ENCODE results near the gene MAD2L1. TPM values are rescaled to one million over a fixed set of nuclear protein-coding genes. Genes with fewer than 3 reads are reported as not detected.

Gene MAD2L1
- total and polyA plus RNA-seq, 8 donors, result 0.45 to 10.1 (median 2.4) TPM; not detected in 1

GRCh38 chr4:120026853-120027252, 39.8 kb downstream of the MAD2L1 start:
- Histone ChIP-seq H3K36me3 (no peaks in the 10 kb centered on the region), H3K4me3 (no peak overlapping the region), H3K9me3 (no peaks in the 10 kb centered on the region), H3K27me3 (peaks cover 0 to 11% (median 0%) of the 10 kb centered on the region in 3 donors), H3K4me1 (no peaks in the 10 kb centered on the region), H3K27ac (no peak overlapping the region)
- 68 to 96% (median 92%) methylated on average over 2 of the region's 2 CpGs for WGBS, 5 donors
- intact Hi-C loops (cut with DNase I; ENCODE audit: low total_unique reads), result no loop called here
- TF ChIP-seq, protein P1, sequence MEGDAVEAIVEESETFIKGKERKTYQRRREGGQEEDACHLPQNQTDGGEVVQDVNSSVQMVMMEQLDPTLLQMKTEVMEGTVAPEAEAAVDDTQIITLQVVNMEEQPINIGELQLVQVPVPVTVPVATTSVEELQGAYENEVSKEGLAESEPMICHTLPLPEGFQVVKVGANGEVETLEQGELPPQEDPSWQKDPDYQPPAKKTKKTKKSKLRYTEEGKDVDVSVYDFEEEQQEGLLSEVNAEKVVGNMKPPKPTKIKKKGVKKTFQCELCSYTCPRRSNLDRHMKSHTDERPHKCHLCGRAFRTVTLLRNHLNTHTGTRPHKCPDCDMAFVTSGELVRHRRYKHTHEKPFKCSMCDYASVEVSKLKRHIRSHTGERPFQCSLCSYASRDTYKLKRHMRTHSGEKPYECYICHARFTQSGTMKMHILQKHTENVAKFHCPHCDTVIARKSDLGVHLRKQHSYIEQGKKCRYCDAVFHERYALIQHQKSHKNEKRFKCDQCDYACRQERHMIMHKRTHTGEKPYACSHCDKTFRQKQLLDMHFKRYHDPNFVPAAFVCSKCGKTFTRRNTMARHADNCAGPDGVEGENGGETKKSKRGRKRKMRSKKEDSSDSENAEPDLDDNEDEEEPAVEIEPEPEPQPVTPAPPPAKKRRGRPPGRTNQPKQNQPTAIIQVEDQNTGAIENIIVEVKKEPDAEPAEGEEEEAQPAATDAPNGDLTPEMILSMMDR (IDR thresholded peaks at IDR 0.05), result no peak
- TF ChIP-seq POLR2A (IDR thresholded peaks at IDR 0.05) (no peak), EP300 (IDR thresholded peaks at IDR 0.05) (no peak), POLR2AphosphoS5 (IDR thresholded peaks at IDR 0.05) (no peak)
- no peak for DNase-seq

DNA sequence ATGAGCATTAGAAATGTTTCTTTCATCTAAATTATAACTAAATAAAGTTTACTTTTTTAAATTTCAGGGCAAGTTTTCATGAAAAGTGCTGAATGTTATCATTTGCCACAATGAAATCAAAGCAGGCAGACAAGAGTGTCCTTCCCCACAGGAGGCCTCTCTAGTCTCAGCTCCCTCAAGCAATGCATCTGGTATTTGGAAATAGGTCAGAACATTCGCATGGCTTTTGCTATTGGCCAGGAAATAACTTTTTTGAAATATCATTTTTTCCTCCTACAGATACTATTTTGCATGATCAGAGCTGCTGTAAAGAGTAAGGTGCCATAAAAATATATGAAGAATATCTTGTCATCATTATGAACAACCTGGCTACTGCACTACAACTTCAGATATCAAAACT, 41.1 kb downstream of the MAD2L1 start:
- no peak for DNase-seq
- Histone ChIP-seq H3K4me1 (no peaks in the 10 kb centered on the region), H3K9me3 (no peaks in the 10 kb centered on the region), H3K27me3 (peaks cover 0 to 7% (median 0%) of the 10 kb centered on the region in 3 donors), H3K36me3 (no peaks in the 10 kb centered on the region), H3K27ac (no peak overlapping the region), H3K4me3 (no peak overlapping the region)
- intact Hi-C loops (cut with DNase I; ENCODE audit: low total_unique reads), result no loop called here
- TF ChIP-seq POLR2AphosphoS5 (IDR thresholded peaks at IDR 0.05), result no peak
- TF ChIP-seq, protein P1 (IDR thresholded peaks at IDR 0.05), result no peak
- TF ChIP-seq POLR2A (IDR thresholded peaks at IDR 0.05), result no peak
- no peak for TF ChIP-seq EP300 (IDR thresholded peaks at IDR 0.05)
- WGBS, 5 donors, result 73 to 84% (median 79%) methylated on average over 1 of the region's 1 CpG

DNA sequence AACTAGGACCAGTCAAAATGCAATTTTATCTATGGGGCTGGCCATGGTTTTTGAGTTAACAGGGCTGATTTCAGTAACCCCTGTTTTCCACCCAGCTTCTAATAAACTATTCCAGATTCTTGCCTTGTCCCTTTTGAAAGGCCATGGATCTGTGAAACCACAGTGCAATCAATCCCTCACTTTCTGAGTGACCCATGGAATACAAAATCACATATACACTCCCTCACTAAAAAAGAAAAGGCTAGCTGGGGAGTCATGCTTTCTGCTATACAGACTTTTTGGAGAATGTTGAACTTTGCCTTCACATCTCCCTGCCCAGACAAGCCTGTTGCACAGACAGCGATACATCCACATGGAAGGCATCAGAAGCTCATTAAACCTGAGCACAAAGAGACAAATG, 47.9 kb downstream of the MAD2L1 start:
- no peak for DNase-seq
- Histone ChIP-seq H3K4me1 (no peaks in the 10 kb centered on the region), H3K4me3 (no peak overlapping the region), H3K9me3 (no peaks in the 10 kb centered on the region), H3K27me3 (peaks cover 0 to 4% (median 0%) of the 10 kb centered on the region in 3 donors), H3K27ac (no peak overlapping the region), H3K36me3 (no peaks in the 10 kb centered on the region)
- intact Hi-C loops (cut with DNase I; ENCODE audit: low total_unique reads), result no loop called here
- 95 to 100% (median 96%) methylated on average over 1 of the region's 1 CpG for WGBS, 5 donors
- TF ChIP-seq, protein P1 (IDR thresholded peaks at IDR 0.05), result no peak
- no peak for TF ChIP-seq EP300 (IDR thresholded peaks at IDR 0.05)
- no peak for TF ChIP-seq POLR2AphosphoS5 (IDR thresholded peaks at IDR 0.05)
- TF ChIP-seq POLR2A (IDR thresholded peaks at IDR 0.05), result no peak

DNA sequence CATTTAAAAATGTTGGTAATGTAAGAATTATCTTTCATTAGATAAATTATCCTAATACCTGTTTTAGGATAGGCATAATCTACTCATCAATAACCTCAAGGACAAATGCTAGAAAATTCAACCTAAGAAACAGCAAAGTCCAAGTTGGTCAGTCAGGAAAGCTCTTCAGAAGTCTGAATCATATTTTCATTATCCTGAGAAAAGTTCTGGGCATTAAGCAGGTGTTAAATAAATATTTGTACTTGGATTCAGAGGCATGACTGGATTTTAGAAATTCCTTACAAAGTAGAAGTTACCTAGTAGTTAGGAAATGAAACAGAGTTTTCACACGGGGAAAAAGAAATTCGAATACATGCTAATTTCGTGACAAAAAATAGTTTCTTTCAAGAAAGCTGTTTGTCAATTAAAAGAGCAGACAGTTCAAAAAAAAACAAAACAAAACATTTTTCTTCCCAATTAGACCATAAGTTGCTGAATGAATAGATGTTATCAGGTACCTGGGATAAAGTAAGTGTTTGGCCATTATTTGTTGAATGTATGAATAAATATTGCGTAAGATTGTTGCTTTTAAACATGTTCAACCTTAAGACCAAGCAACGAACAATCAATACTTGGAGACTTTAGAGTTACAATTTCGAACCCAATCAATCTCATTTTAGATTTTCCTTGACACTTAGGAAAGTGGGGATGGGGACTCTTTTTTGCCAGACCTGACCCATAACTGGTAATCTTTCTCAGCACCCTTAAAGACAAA, 48.5 kb downstream of the MAD2L1 start:
- intact Hi-C loops (cut with DNase I; ENCODE audit: low total_unique reads), result no loop called here
- Histone ChIP-seq H3K4me3 (no peak overlapping the region), H3K27ac (no peak overlapping the region), H3K4me1 (no peaks in the 10 kb centered on the region), H3K36me3 (no peaks in the 10 kb centered on the region), H3K9me3 (no peaks in the 10 kb centered on the region), H3K27me3 (peaks cover 0 to under 1% (median 0%) of the 10 kb centered on the region in 3 donors)
- 45 to 71% (median 52%) methylated on average over 6 of the region's 6 CpGs for WGBS, 5 donors
- TF ChIP-seq POLR2A (IDR thresholded peaks at IDR 0.05) (no peak), POLR2AphosphoS5 (IDR thresholded peaks at IDR 0.05) (no peak), EP300 (IDR thresholded peaks at IDR 0.05) (no peak)
- TF ChIP-seq, protein P1 (IDR thresholded peaks at IDR 0.05), result no peak
- DNase-seq, result no peak

All from stomach (tissue), 9 donors.